Activated T-cell treated with anti-CD3 and anti-CD28 coated beads for 4 hours (primary cell): ENCODE measurements around the gene MMAB.
A peak's percentile ranks its signal among the peaks of the same experiment; 100 is the strongest.

ENCODE experiments used
- DNase-seq: peaks from one replicate; pipeline ENCODE4 v3.0.0-alpha.2; 2020

MMAB gene

DNA sequence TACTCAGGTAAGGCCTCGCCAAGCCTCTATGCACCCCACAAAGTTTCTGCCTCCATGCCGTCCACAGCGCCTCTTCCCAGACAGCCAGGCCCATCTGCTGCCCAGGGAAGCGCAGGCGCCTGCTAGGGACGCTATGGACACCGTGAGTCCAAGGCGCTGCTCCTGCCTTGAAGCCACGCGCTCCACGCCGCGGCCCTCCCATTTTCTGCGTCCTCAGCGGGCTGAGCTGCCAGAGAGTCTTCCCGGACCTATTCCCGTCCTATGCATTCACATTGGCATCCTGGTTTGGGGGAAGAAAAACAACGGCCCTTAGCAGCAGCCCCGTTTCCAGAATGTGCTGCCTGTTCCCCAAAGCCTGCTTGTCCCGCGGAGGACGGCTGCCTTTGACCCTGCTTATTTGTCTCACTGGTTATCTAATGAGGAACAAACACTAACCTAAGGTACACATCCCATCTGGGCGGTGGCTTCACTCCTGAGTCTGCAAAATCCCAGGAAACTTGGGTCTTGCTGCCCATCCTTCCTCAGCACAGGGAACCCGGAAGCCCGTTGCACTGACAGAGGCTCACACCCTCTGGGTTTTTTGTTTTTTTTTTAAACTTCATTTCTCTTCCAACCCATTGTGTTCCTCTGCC is 38.0 kb downstream of the MMAB start:
- no peak for DNase-seq

DNA sequence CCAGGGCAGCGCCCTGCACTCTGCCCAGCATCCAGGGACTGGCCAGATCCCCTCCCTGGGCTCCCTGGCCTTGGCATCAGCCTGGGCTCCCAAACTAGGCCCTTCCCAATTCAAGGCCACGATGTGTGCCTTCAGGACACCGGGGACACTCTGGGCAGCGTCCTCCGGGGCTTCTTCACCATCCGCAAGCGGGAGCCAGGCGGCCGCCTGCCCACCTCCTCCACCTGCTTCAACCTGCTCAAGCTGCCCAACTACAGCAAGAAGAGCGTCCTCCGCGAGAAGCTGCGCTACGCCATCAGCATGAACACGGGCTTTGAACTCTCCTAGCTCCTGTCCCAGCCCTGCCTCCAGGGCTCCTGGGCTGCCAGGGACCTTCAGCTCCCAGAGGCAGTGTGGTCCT is 38.8 kb downstream of the MMAB start:
- no peak for DNase-seq

DNA sequence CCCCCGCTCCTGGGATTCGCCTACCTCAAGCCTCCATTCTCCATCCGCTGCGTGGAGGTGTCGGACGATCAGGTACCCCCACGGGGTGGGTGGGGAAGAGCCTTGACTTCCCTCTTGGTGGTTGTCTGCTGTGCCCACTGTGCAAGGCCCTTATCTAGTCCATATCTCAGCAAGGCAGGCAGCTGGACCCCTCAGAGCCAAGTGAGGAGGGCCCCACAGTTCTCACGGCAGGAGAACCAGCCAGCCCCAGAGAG is 39.9 kb downstream of the MMAB start:
- no peak for DNase-seq

DNA sequence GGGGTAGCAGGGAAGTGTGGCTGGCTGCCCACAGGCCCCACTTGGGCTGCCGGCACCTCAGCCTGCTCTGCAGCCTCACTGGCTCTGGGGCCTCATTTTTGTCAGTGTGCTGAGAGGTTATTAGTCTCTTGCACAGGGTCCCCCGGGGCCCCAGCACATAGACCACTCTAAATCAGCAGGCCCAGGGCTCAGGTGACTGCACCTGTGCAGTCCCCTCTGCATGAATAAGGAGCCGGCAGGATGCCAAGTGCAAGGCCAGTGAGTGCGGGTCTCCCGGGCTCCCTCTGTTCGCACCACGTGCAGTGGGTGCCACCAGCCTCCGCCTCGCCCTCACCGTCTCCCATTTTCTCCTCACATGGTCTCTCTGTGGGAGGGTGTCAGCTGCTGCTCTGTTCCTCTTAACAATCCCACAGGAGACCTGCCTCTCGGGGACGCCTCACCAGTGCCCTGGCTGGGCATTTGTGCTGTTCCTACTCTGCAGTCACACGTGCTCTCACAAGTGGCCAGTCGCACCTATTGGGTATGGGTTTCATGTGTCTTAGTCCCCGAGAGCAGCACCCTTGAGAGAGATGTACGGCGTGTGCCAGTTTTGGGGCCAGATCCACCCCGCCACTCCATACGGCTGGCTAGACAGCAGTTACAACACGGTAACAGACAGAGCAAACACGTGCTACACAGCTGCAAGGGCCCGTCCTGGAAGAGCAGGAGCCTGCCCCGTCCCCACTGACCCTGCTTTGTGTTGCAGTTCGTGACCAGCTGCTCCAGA is 40.4 kb downstream of the MMAB start:
- no peak for DNase-seq

DNA sequence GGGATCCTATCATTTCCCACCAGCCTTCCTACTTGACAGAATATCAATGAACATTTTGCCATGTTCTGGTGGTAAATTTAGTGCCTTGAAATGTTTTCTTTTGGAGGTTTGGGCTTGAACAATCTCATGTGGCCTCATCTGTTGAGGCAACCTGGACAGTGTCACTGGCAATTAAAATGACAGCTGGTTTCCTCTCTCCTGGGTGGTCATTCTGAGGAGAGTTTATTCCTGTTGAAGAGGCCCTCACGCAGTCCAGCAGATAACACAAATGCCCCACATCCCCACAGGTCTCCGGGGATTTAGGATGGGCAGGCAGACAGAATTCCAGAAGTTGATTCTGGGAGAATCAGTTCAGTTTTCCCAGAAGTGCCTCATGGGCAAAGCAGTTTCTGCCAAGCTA is 41.9 kb downstream of the MMAB start:
- no peak for DNase-seq

DNA sequence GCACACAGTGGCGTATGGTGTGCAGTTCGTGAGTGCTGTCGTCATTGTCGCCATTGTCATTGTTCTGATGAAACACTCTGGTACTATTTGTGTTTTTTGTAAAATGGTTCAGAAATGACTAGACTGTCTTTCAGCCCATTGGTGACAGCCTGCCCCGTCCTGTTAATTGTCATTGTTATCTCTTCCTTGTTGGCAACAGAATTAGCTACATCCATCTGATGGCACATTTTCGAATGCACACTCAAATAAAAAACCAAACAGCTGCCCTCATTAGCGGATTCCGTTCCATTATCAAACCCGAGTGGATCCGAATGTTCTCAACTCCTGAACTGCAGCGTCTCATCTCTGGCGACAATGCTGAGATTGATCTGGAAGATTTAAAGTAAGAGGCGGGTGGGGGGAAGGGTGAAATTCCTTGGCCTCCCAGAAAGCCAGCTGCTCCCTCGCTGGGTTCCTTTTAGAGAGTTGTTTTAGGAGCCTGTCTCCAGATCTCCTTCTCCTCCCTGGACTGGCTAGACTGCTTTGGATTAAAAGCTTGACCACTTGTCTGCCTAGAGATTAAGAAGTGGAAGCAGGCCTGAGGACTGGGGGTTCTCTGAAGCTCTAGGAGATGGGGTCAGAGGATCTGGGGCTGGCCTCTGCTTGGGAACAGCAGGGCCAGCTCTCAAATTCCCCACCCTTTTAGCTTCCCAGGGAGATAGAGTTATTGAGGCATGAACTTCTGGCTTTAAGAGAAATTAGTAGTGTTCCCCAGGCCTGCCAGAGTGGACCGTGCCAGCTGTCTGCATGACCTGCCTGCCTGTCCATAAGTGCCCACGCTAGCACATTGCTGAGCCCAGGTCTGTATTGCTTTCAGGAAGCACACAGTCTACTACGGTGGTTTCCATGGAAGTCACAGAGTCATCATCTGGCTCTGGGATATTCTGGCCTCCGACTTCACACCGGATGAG is 43.3 kb downstream of the MMAB start:
- DNase-seq: no peak

DNA sequence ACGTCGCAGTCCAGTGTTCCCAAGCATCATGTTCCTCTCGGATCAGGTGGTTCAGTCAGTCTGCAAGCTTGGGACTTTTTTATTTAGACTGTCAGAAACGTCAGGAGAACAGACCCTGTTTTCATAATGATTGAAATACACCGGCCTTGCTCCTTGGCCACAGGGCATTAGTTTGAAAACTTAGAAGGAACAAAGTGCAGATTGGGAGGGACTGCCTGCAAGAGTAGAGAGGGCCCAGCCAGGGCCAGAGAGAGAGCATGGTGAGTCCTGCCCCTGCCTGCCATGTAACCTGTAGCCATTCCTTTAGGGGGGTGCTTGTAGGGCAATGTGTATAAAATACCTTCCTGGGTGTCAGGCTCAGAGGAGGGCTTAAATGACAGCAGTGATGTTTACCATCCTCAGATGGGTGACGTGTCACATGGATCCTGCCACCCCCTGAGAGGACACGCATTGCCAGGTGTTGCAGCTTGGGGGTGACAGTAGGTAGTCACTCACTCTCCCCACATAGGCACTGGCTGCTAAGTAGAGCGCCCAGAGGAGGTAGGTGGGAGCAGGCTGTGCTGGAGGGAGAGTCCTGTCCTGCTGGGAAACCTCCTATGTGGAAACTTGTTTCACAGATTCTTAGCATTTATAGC is 45.7 kb downstream of the MMAB start:
- no peak for DNase-seq

DNA sequence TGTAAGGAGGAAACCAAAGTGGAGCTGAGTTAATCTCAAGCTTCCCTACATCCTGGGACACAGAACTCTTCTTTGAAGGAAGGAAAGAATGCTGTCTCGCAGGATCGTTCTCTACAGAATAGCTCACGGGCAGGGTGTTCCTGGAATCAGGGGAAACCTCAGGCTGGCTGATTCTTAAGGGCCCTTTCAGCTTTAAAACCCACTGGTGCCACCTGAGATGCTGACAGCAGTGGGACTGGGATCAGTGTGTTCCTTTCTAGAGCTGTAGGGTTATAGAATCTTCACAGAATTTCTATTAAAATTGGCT is 48.1 kb downstream of the MMAB start:
- no peak for DNase-seq

DNA sequence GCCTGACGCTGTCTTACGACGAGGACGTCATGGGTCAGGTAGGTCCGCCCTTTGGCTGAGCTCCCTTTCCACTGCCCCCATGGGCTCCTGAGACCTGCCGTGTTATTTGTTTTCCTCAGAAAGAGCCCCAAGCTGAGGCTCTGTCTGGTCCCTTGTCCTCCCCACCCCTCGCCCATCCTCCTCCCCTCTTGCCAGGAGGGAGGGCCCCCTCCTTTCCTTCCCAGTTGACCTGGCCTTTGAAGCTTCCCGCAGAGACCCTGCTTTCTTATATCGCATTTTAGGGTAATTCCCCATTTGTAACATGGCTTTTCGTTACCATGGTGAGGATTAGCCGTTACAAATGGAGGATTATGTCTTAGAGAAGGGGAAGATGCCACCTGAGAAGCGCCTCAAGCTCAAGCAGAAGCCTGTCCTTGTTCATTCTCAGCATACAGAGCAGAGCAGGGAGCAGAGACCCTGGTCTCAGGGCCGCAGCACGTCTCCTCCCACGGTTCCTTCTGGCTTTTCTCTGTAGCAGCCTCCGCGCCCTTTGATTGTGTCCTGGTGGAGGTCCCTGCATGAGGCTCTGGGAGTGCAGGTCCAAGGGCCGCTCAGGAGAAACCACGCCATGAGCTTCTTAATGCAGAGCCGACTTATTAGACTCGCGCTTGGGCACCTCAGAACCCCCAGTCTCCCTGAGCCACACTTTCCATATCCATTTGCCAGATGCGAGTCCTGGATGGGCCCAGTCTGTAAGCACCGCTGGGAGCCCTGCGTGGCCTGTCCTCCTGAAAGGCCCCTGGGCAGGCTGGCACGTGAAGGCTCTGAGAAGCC is 48.6 kb downstream of the MMAB start:
- DNase-seq: no peak

DNA sequence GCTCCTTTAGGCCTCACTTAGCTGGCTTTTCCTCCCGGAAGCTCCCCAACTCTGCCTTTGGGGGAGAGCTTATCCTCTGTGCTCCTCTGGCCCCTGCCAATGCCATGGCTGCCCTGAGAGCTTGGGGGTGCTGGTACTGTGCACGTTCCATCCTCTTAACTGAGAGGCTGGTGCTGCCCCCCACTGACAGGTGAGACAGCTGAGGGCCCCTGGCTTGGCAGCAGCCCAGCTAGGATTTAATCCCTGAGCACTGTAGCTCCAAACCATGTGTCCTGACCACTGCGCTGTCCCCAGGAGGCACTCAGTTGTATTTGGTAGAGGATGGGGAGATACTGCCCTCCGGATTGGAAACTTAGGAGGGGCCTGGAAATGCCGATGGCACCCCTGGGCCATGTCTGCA is 49.8 kb downstream of the MMAB start:
- DNase-seq: no peak

DNA sequence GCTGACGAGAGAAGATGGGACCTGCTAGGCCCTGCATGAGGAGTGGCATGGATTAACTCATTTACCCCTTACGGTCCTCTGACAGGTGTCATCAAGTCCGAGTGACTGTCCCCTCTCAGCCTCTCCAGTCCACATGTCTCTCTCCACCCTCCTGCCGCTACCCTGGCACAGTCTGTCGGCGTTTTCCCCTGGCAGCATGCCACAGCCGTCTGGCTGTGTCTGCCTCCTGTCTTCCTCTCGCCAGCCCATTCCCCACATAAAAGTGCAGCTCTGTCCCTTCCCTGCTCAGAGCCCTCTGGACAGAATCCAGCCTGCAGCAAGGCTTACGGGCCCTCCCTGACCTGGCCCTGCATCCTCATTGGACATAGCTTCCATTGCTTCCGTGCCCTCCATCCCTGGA is 50.2 kb downstream of the MMAB start:
- DNase-seq: no peak

DNA sequence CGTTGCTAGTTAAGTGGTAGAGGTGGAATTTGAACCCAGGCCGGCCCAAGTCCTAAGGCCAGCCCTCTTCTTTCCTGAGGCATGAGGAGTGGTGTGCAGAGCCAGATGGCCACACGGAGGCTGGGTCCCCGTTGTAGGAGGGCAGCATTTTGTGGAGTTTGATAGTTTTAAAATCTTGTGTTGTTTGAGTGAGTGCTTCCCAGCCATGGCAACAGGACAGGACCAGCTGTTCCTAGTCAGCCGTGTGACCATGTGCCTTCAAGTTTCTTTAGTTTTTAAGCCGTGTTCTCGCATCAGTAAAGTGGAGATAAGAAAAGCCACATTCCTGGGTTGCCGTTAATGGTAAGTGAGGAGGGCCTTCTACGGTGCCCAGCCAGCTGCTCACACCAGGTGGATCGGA is 51.5 kb downstream of the MMAB start:
- no peak for DNase-seq

DNA sequence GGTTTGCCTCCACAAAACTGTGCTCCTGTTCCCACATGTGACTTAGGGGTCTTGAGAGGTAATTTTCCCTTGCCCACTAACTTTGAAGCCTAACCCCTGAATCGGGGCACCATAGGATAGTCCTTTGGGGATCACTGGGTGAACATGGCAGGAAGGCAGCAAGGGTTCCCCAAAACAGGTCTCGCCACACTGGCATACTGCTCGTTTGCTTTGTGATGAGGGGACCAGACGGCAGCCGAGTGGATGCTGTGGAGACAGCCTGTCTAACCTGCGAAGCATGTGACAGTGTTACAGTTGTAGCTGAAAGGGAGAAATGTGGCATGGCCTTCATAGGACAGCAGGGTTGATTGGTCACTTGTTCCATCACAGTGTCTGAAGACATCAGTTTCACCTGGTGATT is 53.5 kb downstream of the MMAB start:
- DNase-seq: no peak

DNA sequence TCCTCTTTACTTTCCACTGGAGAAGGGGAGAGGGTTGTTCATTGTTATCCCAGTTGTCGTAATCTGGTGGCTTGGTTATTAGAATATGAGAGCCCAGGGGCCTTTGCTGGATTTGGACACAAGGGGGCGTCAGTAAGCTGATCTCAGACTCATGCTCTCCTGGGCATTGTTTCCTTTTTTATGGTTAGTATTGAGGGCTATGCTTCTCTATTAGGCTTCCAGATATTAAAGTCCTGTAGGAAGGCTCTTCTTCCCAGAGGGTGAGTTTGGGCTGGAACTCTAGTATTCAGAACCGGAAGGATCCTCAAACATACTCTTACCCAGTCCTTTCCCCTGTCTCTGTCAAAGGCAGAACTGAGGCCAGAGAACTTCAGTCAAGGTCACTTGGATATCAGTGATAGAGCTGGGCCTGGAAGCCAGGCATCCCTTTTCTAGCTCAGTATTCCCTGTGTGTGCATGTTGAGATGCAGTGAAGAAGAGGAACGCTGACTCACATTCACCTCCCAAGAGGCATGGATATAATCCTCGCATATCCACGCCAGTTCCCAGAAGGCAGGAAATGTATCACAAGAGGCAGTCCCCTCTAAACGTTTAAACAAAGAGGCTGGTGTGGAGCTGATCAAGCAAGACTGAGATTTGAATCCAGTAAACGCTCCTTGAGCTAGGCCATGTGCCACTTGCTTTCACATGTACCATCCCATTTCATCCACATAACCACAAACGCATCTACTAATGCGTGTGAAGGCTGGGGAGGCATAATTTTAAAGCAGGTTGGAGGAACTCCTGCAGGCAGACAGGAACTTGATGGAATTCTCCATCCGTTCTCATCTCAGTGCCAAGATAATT is 54.3 kb downstream of the MMAB start:
- peak; percentile 54 for DNase-seq

DNA sequence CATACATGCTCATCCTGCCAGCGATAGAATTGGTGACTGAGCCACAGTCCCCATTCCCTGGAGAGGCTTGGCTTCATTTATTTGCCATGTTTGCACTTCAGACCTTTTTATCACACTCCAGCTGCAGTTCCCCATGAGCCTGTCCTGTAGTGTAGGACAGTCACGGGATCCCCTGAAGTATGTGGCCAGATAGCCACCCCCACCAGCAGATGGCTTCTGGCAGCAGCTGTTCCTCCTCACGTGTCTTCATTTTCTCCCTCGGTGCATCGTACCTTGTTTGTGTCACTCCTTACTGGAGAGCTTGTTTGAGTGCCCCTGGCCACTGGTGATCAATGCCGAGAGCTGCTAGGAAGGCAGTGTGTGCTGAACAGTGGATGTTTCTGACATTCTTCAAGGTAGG is 55.7 kb downstream of the MMAB start:
- DNase-seq: no peak

DNA sequence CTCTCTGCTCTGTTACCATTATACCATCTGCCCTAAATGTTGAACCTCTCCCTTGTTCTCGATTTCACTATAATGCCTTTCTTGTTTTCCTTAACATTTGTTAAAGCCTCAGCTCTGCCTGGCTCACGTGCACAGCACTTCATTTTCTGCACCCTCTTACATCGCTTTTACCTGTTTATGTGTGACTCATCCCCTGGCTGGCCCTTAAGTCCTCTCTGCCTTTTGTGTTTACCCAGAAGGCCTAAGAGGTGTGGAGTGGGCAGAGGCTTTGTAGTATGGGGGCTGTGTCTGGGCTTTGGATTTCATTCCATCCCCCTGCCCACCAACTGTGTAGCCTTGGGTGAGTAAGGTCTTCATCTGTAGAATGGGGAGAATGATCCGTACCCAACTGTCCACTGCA is 59.3 kb downstream of the MMAB start:
- no peak for DNase-seq

DNA sequence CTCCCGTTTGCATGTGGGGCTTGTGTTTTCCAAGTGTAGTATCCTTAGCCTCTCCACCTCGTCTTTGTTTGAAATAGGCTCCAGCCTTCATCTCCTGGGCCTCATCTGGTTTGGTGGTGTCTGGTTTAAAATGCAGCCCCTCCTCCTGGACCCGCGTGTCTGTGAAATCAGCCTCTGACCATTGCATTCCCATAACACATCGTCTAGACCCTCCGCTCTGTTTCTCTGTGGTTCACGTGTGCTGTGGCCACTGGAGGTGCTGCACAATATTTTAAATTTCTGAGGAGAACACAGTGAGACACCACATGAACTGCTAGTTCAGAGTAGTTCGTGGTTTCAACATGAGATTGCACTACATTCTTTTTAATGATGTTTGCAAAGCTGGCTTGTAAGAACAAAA is 60.3 kb downstream of the MMAB start:
- no peak for DNase-seq

DNA sequence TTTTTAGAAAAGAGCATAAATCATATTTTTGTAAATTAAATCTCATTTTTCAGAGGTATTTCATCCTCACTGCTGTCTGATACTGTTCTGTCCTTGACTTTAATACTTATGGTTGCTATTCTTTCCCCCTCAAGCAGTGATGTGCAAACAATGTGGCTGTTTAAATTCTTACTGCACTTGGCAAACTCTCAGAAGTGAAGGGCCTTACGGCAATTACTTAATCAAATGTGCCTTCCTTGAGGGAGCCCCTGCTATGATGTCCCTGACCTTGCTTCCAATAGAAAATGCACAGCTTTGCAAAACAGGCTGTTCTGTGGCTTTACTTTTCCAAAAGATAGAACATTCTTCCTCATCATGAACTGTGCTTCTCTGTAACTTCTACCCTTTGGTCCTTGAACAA is 60.7 kb downstream of the MMAB start:
- no peak for DNase-seq

DNA sequence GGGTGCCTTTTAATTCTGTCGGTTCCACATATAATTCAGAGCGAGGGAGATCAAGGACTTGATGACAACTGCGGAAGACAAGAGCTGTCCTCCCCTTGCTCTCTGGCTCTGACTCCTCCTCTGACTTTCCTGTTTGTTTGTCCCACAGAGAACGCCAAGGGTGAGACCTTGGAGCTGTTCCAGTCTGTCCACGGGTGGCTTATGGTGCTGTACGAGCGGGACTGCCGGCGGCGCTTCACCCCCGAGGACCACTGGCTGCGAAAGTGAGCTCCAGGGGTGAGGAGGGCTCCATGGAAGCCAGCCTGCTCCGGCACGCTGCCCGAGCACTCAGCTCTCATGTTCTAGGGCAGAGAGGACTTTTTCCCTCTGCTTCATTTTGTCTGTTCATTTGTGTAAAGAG is 63.1 kb downstream of the MMAB start:
- no peak for DNase-seq

DNA sequence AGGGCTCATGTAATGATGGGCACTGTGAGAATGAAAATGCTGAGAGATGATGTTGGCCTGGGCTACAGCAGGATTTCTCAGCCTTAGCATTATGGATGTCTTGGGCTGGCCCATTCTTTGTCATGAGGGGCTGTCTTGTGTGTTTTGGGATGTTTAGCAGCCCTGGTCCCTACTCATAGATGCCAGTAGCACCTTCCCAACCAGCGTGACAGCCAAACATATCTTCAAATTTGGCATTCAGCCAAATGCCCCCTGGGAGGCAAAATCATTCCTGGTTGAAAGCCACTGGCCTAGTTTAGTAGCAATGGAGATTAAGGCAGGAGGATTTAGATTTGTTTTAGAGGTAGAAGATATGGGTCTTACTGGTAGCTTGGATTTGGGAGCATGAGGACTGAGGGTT is 69.2 kb downstream of the MMAB start:
- DNase-seq: no peak
